Progenitor cell of endocrine pancreas (in vitro differentiated cells): ENCODE measurements around the gene DGKH. TPM values are rescaled to one million over a fixed set of nuclear protein-coding genes. Genes with fewer than 3 reads are reported as not detected.
A peak's percentile ranks its signal among the peaks of the same experiment; 100 is the strongest.

Experiments
- DNase-seq: peaks from one replicate; pipeline ENCODE4 v3.0.0; 2021; ENCODE audit warnings: low spot score; ENCODE audit not compliant: unreplicated experiment
- H3K27ac Mint-ChIP-seq: 2 replicates; pipeline ENCODE4 v1.8.0; 2021; ENCODE audit warnings: mild to moderate bottlenecking, moderate library complexity, mixed read lengths
- H3K27me3 Mint-ChIP-seq: 2 replicates; pipeline ENCODE4 v1.8.0; 2021; ENCODE audit warnings: mixed read lengths
- H3K36me3 Mint-ChIP-seq: 2 replicates; pipeline ENCODE4 v1.8.0; 2022; ENCODE audit warnings: mixed read lengths; ENCODE audit not compliant: insufficient read depth
- H3K4me1 Mint-ChIP-seq: 2 replicates; pipeline ENCODE4 v1.8.0; 2021; ENCODE audit warnings: low read depth, mixed read lengths
- H3K4me3 Mint-ChIP-seq: 2 replicates; pipeline ENCODE4 v1.8.0; 2021; ENCODE audit warnings: low read depth, mild to moderate bottlenecking, moderate library complexity, mixed read lengths
- H3K9me3 Mint-ChIP-seq: 2 replicates; pipeline ENCODE4 v1.8.0; 2021; ENCODE audit warnings: low read depth, mixed read lengths
- long read RNA-seq: library from polyadenylated mRNA; unstranded; transcript quantifications from one replicate; pipeline ENCODE4 v2.0.0, GENCODE V29; 2020
- total RNA-seq: library from RNA; stranded (reverse); gene quantifications from 2 replicates; pipeline ENCODE4 v1.2.1, GENCODE V29; 2021
- TF ChIP-seq, protein P1 (sequence below): fragments of 200-600 bp; sonication (generic); IDR thresholded peaks from one replicate; pipeline ENCODE4 v1.5.0; 2021; ENCODE audit warnings: antibody characterized with exemption, mild to moderate bottlenecking; ENCODE audit not compliant: unreplicated experiment

The DGKH gene, protein sequence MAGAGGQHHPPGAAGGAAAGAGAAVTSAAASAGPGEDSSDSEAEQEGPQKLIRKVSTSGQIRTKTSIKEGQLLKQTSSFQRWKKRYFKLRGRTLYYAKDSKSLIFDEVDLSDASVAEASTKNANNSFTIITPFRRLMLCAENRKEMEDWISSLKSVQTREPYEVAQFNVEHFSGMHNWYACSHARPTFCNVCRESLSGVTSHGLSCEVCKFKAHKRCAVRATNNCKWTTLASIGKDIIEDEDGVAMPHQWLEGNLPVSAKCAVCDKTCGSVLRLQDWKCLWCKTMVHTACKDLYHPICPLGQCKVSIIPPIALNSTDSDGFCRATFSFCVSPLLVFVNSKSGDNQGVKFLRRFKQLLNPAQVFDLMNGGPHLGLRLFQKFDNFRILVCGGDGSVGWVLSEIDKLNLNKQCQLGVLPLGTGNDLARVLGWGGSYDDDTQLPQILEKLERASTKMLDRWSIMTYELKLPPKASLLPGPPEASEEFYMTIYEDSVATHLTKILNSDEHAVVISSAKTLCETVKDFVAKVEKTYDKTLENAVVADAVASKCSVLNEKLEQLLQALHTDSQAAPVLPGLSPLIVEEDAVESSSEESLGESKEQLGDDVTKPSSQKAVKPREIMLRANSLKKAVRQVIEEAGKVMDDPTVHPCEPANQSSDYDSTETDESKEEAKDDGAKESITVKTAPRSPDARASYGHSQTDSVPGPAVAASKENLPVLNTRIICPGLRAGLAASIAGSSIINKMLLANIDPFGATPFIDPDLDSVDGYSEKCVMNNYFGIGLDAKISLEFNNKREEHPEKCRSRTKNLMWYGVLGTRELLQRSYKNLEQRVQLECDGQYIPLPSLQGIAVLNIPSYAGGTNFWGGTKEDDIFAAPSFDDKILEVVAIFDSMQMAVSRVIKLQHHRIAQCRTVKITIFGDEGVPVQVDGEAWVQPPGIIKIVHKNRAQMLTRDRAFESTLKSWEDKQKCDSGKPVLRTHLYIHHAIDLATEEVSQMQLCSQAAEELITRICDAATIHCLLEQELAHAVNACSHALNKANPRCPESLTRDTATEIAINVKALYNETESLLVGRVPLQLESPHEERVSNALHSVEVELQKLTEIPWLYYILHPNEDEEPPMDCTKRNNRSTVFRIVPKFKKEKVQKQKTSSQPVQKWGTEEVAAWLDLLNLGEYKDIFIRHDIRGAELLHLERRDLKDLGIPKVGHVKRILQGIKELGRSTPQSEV
- 5.3 and 6.3 TPM in 2 replicates for total RNA-seq
- long read RNA-seq, partial matches to known transcripts, result 1 of 2 reads
- long read RNA-seq, other reads (novel, unspliced or antisense), result 1 of 2 reads

GRCh38 chr13:42048342-42048683 lies at the start of gene DGKH:
Gene DGKH, plus strand, starts transcription at chr13:42048648. Its CDS starts 126 bp downstream, at chr13:42048774.
- no peak for DNase-seq

GRCh38 chr13:42000846-42001245 lies 47.6 kb upstream of the DGKH start:
- Mint-ChIP-seq H3K36me3 (no peaks in the 10 kb centered on the region), H3K27ac (no peak overlapping the region), H3K4me3 (no peak overlapping the region), H3K27me3 (peaks cover 12% of the 10 kb centered on the region), H3K4me1 (peaks cover 11% of the 10 kb centered on the region), H3K9me3 (no peaks in the 10 kb centered on the region)
- DNase-seq, result no peak
- TF ChIP-seq, protein P1, sequence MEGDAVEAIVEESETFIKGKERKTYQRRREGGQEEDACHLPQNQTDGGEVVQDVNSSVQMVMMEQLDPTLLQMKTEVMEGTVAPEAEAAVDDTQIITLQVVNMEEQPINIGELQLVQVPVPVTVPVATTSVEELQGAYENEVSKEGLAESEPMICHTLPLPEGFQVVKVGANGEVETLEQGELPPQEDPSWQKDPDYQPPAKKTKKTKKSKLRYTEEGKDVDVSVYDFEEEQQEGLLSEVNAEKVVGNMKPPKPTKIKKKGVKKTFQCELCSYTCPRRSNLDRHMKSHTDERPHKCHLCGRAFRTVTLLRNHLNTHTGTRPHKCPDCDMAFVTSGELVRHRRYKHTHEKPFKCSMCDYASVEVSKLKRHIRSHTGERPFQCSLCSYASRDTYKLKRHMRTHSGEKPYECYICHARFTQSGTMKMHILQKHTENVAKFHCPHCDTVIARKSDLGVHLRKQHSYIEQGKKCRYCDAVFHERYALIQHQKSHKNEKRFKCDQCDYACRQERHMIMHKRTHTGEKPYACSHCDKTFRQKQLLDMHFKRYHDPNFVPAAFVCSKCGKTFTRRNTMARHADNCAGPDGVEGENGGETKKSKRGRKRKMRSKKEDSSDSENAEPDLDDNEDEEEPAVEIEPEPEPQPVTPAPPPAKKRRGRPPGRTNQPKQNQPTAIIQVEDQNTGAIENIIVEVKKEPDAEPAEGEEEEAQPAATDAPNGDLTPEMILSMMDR, result no peak

More at GRCh38 chr13:42048342-42048683, at the start of gene DGKH:
- H3K27me3 Mint-ChIP-seq, result peaks cover 50% of the 10 kb centered on the region
- H3K4me1 Mint-ChIP-seq, result peaks cover 4% of the 10 kb centered on the region
- no peaks in the 10 kb centered on the region for H3K9me3 Mint-ChIP-seq
- H3K4me3 Mint-ChIP-seq, result peak within 1 kb of the TSS; percentile 73
- TF ChIP-seq, protein P1, result no peak
- H3K27ac Mint-ChIP-seq, result peak within 1 kb of the TSS; percentile 29
- H3K36me3 Mint-ChIP-seq, result no peaks in the 10 kb centered on the region

DNA sequence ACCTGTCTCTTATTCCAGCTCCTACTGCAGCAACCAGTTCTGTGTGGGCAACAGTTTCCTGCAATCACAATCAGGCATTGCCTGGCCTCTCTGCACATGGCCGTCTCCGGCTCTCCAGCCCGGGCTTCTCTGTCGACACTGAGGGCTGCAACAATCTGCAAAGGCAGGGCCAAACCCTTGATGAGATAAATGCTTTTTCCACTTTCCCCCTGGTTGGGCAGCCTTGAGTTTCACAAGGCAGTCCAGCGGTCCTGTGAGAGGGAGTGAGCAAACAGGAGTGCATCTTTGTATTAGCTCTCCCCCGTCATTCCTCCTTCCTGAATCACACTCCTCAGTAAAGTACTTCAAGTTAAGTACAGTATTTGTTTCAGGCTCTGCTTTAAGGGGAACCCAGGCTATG lies 46.9 kb upstream of the DGKH start:
- Mint-ChIP-seq H3K27me3 (peaks cover 14% of the 10 kb centered on the region), H3K36me3 (no peaks in the 10 kb centered on the region), H3K4me3 (no peak overlapping the region), H3K9me3 (no peaks in the 10 kb centered on the region), H3K4me1 (peaks cover 8% of the 10 kb centered on the region), H3K27ac (no peak overlapping the region)
- no peak for DNase-seq
- TF ChIP-seq, protein P1, result no peak

DNA sequence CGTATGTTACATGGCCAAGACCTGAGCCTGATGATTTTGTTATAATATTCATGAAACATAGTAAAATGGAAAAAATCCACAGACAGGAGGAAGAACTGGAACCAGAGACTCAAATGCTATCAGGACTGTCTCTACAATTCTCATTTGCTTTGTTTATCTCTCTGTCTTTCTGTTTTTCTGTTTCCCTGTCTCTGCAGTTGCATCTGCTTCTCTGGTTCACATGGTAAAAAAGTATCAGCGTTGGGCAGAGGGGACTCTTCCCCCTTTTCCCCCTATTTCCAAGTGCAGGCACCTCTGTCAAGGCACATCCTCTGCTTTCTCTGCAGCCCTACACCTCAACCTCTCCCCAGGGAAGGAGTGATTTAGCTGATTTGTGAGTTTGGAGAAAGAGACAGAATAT lies 46.4 kb upstream of the DGKH start:
- TF ChIP-seq, protein P1, result no peak
- Mint-ChIP-seq H3K4me3 (no peak overlapping the region), H3K9me3 (no peaks in the 10 kb centered on the region), H3K36me3 (no peaks in the 10 kb centered on the region), H3K27ac (no peak overlapping the region), H3K27me3 (peaks cover 14% of the 10 kb centered on the region), H3K4me1 (peaks cover 8% of the 10 kb centered on the region)
- DNase-seq, result no peak

GRCh38 chr13:42007844-42008243 lies 40.6 kb upstream of the DGKH start:
- H3K4me3 Mint-ChIP-seq, result no peak overlapping the region
- no peak for DNase-seq
- no peaks in the 10 kb centered on the region for H3K36me3 Mint-ChIP-seq
- no peaks in the 10 kb centered on the region for H3K9me3 Mint-ChIP-seq
- H3K4me1 Mint-ChIP-seq, result peaks cover 5% of the 10 kb centered on the region
- no peak overlapping the region for H3K27ac Mint-ChIP-seq
- H3K27me3 Mint-ChIP-seq, result peaks cover 20% of the 10 kb centered on the region
- TF ChIP-seq, protein P1, result no peak
